DND-41 (cell line): Measurements from ENCODE around the gene PRKCB.

Experiments used
- ATAC-seq: fragments of 200-7000 bp; cut with Tn5 transposase; 3 replicates; pipeline ENCODE4 v1.9.1; 2021; ENCODE audit warnings: low read depth; ENCODE audit not compliant: insufficient read depth
- DNase-seq: peaks from one replicate; pipeline ENCODE4 v3.0.0-alpha.2; 2020
- H2AFZ ChIP-seq: 2 replicates; pipeline ENCODE4 v1.6.0; 2012; ENCODE audit warnings: low read depth, low read length
- H3K27ac ChIP-seq: 2 replicates; pipeline ENCODE4 v1.5.1; 2012; ENCODE audit warnings: low read length, inconsistent platforms
- H3K27me3 ChIP-seq: fragments of 200-600 bp; sonication (generic); 2 replicates; pipeline ENCODE4 v1.6.0; 2012; ENCODE audit warnings: low read length, mild to moderate bottlenecking, inconsistent platforms; ENCODE audit not compliant: insufficient read depth, poor library complexity
- H3K36me3 ChIP-seq: 2 replicates; pipeline ENCODE4 v1.5.1; 2012; ENCODE audit warnings: low read length, inconsistent platforms; ENCODE audit not compliant: insufficient read depth
- H3K4me1 ChIP-seq: 2 replicates; pipeline ENCODE4 v1.5.1; 2012; ENCODE audit warnings: mild to moderate bottlenecking, low read length; ENCODE audit not compliant: insufficient read depth
- H3K4me2 ChIP-seq: 2 replicates; pipeline ENCODE4 v1.6.0; 2012; ENCODE audit warnings: mild to moderate bottlenecking, moderate library complexity, low read length, inconsistent platforms; ENCODE audit not compliant: insufficient read depth
- H3K4me3 ChIP-seq, 2 experiments: fragments of 200-600 bp in 1 of 2; shearing (Covaris generic) in 1 of 2; 2 replicates each; pipeline ENCODE4 v1.5.1; 2012 to 2016; ENCODE audit warnings: inconsistent platforms in 2 of 2, low read length in 2 of 2, mild to moderate bottlenecking in 2 of 2, low read depth in 1 of 2, moderate library complexity in 1 of 2
- H3K79me2 ChIP-seq: 2 replicates; pipeline ENCODE4 v1.6.0; 2012; ENCODE audit warnings: low read length, inconsistent platforms; ENCODE audit not compliant: insufficient read depth
- H3K9ac ChIP-seq: 2 replicates; pipeline ENCODE4 v1.6.0; 2012; ENCODE audit warnings: low read depth, mild to moderate bottlenecking, inconsistent platforms, low read length, moderate library complexity
- H3K9me3 ChIP-seq: 2 replicates; pipeline ENCODE4 v1.5.1; 2012; ENCODE audit warnings: low read length, moderate library complexity, mild to moderate bottlenecking, inconsistent platforms; ENCODE audit not compliant: insufficient read depth, severe bottlenecking
- H4K20me1 ChIP-seq: 2 replicates; pipeline ENCODE4 v1.6.0; 2012; ENCODE audit warnings: low read length; ENCODE audit not compliant: insufficient read depth
- EZH2 ChIP-seq: IDR thresholded peaks from 3 replicates; pipeline ENCODE4 v1.6.1; 2012; ENCODE audit warnings: borderline replicate concordance, low read depth, mild to moderate bottlenecking, moderate library complexity, low read length, inconsistent platforms; ENCODE audit not compliant: severe bottlenecking
- TF ChIP-seq, protein P1 (sequence below): IDR thresholded peaks from 2 replicates; pipeline ENCODE4 v1.5.1; 2012; ENCODE audit warnings: borderline replicate concordance, low read length, moderate library complexity, mild to moderate bottlenecking; ENCODE audit not compliant: poor library complexity, severe bottlenecking; ENCODE audit errors: extremely low read depth

PRKCB gene

DNA sequence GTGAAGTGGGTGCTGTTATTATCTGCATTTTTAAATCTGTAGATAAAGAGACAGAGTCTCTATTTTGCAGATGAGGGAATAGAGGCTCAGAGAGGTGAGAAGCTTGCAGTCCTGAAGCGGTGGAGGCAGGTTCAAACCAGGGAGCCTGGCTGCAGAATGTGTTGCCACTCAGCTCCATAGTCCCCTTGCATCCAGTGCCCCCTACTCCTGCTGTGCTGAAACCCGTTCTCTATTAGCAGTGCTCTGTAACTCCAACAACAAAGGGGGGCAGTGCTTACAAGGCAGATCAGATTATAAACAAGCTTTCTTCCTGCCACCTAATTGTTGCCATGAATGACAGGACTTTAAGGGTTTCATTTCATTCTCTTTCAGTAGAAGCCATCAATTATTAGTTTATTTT, 302.2 kb downstream of the PRKCB start:
- no peak for ATAC-seq

DNA sequence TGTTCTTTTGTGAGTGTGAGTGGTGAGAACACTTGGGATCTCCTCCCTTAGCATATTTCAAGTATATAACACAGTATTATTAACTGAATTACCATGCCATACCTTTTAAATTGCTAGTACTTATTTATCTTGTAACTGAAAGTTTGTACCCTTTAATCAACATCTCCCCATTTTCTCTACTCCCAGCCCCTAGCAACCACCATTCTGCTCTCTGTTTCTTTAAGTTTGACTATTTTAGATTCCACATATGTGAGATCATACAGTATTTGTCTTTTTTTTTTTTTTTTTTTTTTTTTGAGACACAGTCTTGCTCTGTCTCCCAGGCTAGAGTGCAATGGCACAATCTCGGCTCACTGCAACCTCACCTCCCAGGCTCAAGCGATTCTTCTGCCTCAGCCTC, 302.8 kb downstream of the PRKCB start:
- no peak overlapping the region for H3K4me3 ChIP-seq
- no peak overlapping the region for H3K9ac ChIP-seq
- no peaks in the 10 kb centered on the region for H3K4me1 ChIP-seq
- no peak overlapping the region for H2AFZ ChIP-seq
- H3K9me3 ChIP-seq, result no peaks in the 10 kb centered on the region
- H3K79me2 ChIP-seq, result no peaks in the 10 kb centered on the region
- ATAC-seq (no peak), DNase-seq (no peak)
- peaks cover 19% of the 10 kb centered on the region; the same call in 1 of the 2 replicates for H3K36me3 ChIP-seq
- no peak overlapping the region for H3K4me2 ChIP-seq
- TF ChIP-seq EZH2, result no peak
- TF ChIP-seq, protein P1, sequence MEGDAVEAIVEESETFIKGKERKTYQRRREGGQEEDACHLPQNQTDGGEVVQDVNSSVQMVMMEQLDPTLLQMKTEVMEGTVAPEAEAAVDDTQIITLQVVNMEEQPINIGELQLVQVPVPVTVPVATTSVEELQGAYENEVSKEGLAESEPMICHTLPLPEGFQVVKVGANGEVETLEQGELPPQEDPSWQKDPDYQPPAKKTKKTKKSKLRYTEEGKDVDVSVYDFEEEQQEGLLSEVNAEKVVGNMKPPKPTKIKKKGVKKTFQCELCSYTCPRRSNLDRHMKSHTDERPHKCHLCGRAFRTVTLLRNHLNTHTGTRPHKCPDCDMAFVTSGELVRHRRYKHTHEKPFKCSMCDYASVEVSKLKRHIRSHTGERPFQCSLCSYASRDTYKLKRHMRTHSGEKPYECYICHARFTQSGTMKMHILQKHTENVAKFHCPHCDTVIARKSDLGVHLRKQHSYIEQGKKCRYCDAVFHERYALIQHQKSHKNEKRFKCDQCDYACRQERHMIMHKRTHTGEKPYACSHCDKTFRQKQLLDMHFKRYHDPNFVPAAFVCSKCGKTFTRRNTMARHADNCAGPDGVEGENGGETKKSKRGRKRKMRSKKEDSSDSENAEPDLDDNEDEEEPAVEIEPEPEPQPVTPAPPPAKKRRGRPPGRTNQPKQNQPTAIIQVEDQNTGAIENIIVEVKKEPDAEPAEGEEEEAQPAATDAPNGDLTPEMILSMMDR, result no peak
- H3K27ac ChIP-seq, result no peak overlapping the region
- no peaks in the 10 kb centered on the region for H3K27me3 ChIP-seq
- H4K20me1 ChIP-seq, result no peaks in the 10 kb centered on the region

More for the DNA sequence above, 302.2 kb downstream of the PRKCB start:
- H3K4me1 ChIP-seq, result no peaks in the 10 kb centered on the region
- H3K9ac ChIP-seq, result no peak overlapping the region
- no peak overlapping the region for H3K4me2 ChIP-seq
- DNase-seq, result no peak
- no peak for TF ChIP-seq EZH2
- TF ChIP-seq, protein P1, result no peak
- no peak overlapping the region for H3K27ac ChIP-seq
- no peaks in the 10 kb centered on the region for H4K20me1 ChIP-seq
- H3K9me3 ChIP-seq, result no peaks in the 10 kb centered on the region
- no peak overlapping the region for H2AFZ ChIP-seq
- H3K79me2 ChIP-seq, result no peaks in the 10 kb centered on the region
- no peak overlapping the region for H3K4me3 ChIP-seq
- no peaks in the 10 kb centered on the region for H3K27me3 ChIP-seq
- H3K36me3 ChIP-seq, result peaks cover 23% of the 10 kb centered on the region; the same call in 1 of the 2 replicates

DNA sequence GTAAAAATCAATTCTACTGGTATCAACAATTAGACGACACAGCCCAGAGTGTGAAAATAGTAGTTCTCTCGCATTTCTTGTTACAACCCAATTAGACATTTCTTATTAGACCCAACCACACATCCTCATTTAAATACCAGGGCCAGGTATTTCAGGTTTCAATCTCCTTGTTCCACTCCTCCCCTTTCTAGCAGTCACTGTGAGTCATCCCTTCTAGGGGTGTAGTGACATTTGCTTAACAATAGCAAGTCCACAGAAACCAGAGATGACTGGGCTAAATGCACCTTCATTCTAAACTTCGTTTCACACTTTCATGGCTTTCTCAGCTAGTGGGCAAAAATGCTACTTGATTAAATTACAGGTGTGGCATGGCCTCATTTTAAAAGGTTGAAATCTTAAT, 303.5 kb downstream of the PRKCB start:
- Histone ChIP-seq H3K27ac (no peak overlapping the region), H3K9me3 (no peaks in the 10 kb centered on the region), H3K4me2 (no peak overlapping the region), H3K27me3 (no peaks in the 10 kb centered on the region), H3K79me2 (no peaks in the 10 kb centered on the region), H3K4me1 (no peaks in the 10 kb centered on the region), H2AFZ (no peak overlapping the region), H3K36me3 (peaks cover 19% of the 10 kb centered on the region; the same call in 1 of the 2 replicates), H3K9ac (no peak overlapping the region), H3K4me3 (no peak overlapping the region), H4K20me1 (no peaks in the 10 kb centered on the region)
- no peak for TF ChIP-seq EZH2
- TF ChIP-seq, protein P1, result no peak
- no peak for DNase-seq
- ATAC-seq, result no peak

DNA sequence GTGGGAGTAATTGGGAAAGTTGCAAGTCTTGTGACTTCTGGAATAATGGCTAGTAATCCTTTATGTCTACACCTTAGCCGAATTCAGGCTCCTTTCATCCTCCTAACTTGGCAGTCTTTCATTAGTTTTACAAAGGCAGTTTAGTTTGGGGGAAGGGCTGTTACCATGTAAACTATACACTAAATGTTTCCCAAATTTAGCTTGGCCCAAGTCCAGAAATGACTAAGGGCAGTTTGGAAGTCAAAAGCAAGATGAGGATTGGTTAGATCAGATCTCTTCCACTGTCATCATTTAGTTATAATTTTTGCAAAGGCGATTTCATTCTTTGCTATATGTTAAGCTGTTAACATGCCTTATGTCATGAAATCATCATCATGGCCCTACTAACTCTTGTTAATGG, 304.9 kb downstream of the PRKCB start:
- Histone ChIP-seq H3K27ac (no peak overlapping the region), H3K9me3 (no peaks in the 10 kb centered on the region), H3K9ac (no peak overlapping the region), H3K36me3 (peaks cover 22% of the 10 kb centered on the region; the same call in 1 of the 2 replicates), H2AFZ (no peak overlapping the region), H3K4me3 (no peak overlapping the region), H3K4me1 (no peaks in the 10 kb centered on the region), H3K27me3 (no peaks in the 10 kb centered on the region), H4K20me1 (no peaks in the 10 kb centered on the region), H3K79me2 (no peaks in the 10 kb centered on the region), H3K4me2 (no peak overlapping the region)
- no peak for DNase-seq
- TF ChIP-seq, protein P1, result no peak
- TF ChIP-seq EZH2, result no peak
- ATAC-seq, result no peak
